Activated CD8-positive, alpha-beta T cell treated with anti-CD3 and anti-CD28 coated beads for 36 hours (primary cell): Measurements from ENCODE around the gene DDX1. TPM values are rescaled to one million over a fixed set of nuclear protein-coding genes. Genes with fewer than 3 reads are reported as not detected.

ENCODE experiments used
- ATAC-seq: fragments of 200-7000 bp; cut with Tn5 transposase; one replicate; pipeline ENCODE4 v1.10.0; 2021; ENCODE audit warnings: mild to moderate bottlenecking, moderate library complexity
- CTCF ChIA-PET: fragments of 350-600 bp; sonication (Branson Sonifier 250); formaldehyde crosslinking; loops from one replicate; lab custom pipeline; 2021; ENCODE audit warnings: antibody characterized with exemption; lab: Charles Lee
- POLR2A ChIA-PET: fragments of 350-600 bp; sonication (Branson Sonifier 250); formaldehyde crosslinking; loops from one replicate; lab custom pipeline; 2021; ENCODE audit warnings: antibody characterized with exemption; lab: Charles Lee
- DNase-seq: peaks from one replicate; pipeline ENCODE4 v3.0.0-alpha.2; 2020
- H3K27ac Mint-ChIP-seq: one replicate; pipeline ENCODE4 v1.8.0; 2021; ENCODE audit warnings: mild to moderate bottlenecking, mixed read lengths
- H3K27me3 Mint-ChIP-seq: one replicate; pipeline ENCODE4 v1.8.0; 2021; ENCODE audit warnings: mixed read lengths
- H3K36me3 Mint-ChIP-seq: one replicate; pipeline ENCODE4 v1.8.0; 2021; ENCODE audit warnings: low read depth, mixed read lengths
- H3K4me1 Mint-ChIP-seq: one replicate; pipeline ENCODE4 v1.8.0; 2021; ENCODE audit warnings: low read depth, mixed read lengths
- H3K4me3 Mint-ChIP-seq: one replicate; pipeline ENCODE4 v1.8.0; 2021; ENCODE audit warnings: mild to moderate bottlenecking, moderate library complexity, mixed read lengths
- H3K9me3 Mint-ChIP-seq: one replicate; pipeline ENCODE4 v1.8.0; 2021; ENCODE audit warnings: mixed read lengths
- CTCF ChIP-seq: fragments of 200-600 bp; IDR thresholded peaks from one replicate; pipeline ENCODE4 v1.8.0; 2022; ENCODE audit warnings: antibody characterized with exemption, mild to moderate bottlenecking
- intact Hi-C: fragments of 100-400 bp; cut with micrococcal nuclease; formaldehyde crosslinking; loops from one replicate; pipeline ENCODE4 v1.10.0; 2022
- total RNA-seq, 2 experiments: library from RNA; stranded (reverse); gene quantifications; one replicate each; pipeline ENCODE4 v1.2.3, GENCODE V29; 2021

DDX1 gene
- total RNA-seq, 2 experiments from 2014 or later, result 90.3 to 92.5 TPM

DNA sequence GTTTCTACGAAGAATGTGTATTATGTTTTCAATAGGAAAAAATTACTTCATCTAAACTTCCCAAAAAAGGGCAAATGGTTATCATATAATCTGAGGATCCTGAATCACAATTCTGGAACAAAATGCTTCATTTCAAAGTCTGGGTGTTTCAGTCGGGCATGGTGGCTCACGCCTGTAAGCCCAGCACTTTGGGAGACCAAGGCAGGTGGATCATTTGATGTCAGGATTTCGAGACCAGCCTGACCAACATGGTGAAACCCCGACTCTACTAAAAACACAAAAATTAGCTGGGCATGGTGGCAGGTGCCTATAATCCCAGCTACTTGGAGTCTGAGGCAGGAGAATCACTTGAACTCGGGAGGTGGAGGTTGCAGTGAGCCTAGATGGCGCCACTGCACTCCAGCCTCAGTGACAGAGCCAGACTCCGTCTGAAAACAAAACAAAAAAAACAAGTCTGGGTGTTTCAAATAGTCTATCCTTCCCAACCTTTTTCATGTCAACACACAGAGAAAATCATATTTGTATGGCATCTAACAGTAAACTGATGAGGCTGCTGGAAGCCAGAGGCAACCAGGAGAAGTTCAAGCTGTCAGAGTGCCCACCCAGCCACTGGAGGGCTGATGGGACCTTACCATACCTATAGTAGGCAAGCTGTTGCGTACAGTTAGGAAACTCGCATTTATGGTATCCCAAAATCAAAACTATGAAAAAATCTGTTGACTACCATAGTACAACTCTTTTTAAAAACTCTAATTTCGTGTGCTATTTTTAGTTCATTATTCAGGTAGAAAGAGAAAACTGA is 45.2 kb upstream of the DDX1 start:
- peaks cover 8% of the 10 kb centered on the region for H3K36me3 Mint-ChIP-seq
- intact Hi-C loops, result no loop called here

GRCh38 chr2:15547115-15547876 is 44.4 kb upstream of the DDX1 start:
- intact Hi-C loops, result no loop called here
- H3K27ac Mint-ChIP-seq, result no peak overlapping the region
- H3K4me3 Mint-ChIP-seq, result no peak overlapping the region
- H3K9me3 Mint-ChIP-seq, result no peaks in the 10 kb centered on the region
- POLR2A ChIA-PET, result interaction anchor here (3.3 kb wide), 1 partner anchor 14 kb away, joined by 11 read pairs; the partner anchor contains the start of gene NBAS
- no peaks in the 10 kb centered on the region for H3K4me1 Mint-ChIP-seq
- ATAC-seq (no peak), DNase-seq (no peak)
- CTCF ChIA-PET, result interaction anchor here (1.2 to 2.6 kb wide), 10 partner anchors 10 to 51 kb away, joined by 4 to 19 read pairs (median 6); partner anchors contain the start of genes DDX1 and NBAS
- no peaks in the 10 kb centered on the region for H3K27me3 Mint-ChIP-seq
- no peak for TF ChIP-seq CTCF
- H3K36me3 Mint-ChIP-seq, result peaks cover 10% of the 10 kb centered on the region

More for the DNA sequence above, 45.2 kb upstream of the DDX1 start:
- no peaks in the 10 kb centered on the region for H3K4me1 Mint-ChIP-seq
- POLR2A ChIA-PET, result interaction anchor here (3.3 kb wide), 1 partner anchor 15 kb away, joined by 11 read pairs; the partner anchor contains the start of gene NBAS
- H3K9me3 Mint-ChIP-seq, result no peaks in the 10 kb centered on the region
- ATAC-seq, result no peak
- H3K27ac Mint-ChIP-seq, result no peak overlapping the region
- CTCF ChIA-PET, result interaction anchor here (0.7 to 2.6 kb wide), 17 partner anchors 9 to 305 kb away, joined by 3 to 19 read pairs (median 4); partner anchors contain the start of genes DDX1 and NBAS
- H3K4me3 Mint-ChIP-seq, result no peak overlapping the region
- H3K27me3 Mint-ChIP-seq, result no peaks in the 10 kb centered on the region
- peak; percentile 55 for TF ChIP-seq CTCF
- peak; percentile 10 for DNase-seq

- H3K36me3 Mint-ChIP-seq, result peaks cover 17% of the 10 kb centered on the region
- no peak for DNase-seq
- POLR2A ChIA-PET, result no interaction called here
- CTCF ChIA-PET, result no interaction called here
- ATAC-seq, result no peak
- H3K4me1 Mint-ChIP-seq, result no peaks in the 10 kb centered on the region
- no peak for TF ChIP-seq CTCF
- H3K27ac Mint-ChIP-seq, result no peak overlapping the region
- intact Hi-C loops, result no loop called here
- H3K27me3 Mint-ChIP-seq, result no peaks in the 10 kb centered on the region
- H3K9me3 Mint-ChIP-seq, result no peaks in the 10 kb centered on the region
- H3K4me3 Mint-ChIP-seq, result no peak overlapping the region
Observed at GRCh38 chr2:15548974-15549373, 42.7 kb upstream of the DDX1 start.

DNA sequence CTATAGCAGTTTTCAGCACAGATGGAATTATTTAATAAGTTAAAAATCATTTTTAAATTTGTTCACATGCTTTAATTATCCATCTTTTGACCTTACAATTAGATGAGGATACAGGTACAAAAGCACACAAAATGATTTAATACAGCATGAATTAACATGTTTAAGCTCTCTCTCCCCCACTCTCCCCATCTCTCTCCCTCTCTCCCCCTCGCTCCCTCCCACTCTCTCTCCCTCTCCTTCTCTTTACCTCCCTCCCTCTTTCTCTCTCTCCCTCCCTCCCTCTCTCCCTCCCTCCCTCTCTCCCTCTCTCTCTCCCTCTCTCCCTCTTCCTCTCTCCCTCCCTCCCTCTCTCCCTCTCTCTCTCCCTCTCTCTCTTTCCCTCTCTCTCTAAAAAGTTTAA is 38.1 kb upstream of the DDX1 start:
- no peak for DNase-seq
- Mint-ChIP-seq H3K4me3 (no peak overlapping the region), H3K27ac (no peak overlapping the region), H3K36me3 (peaks cover 21% of the 10 kb centered on the region), H3K9me3 (no peaks in the 10 kb centered on the region), H3K27me3 (no peaks in the 10 kb centered on the region), H3K4me1 (peaks cover 10% of the 10 kb centered on the region)
- TF ChIP-seq CTCF, result no peak
- intact Hi-C loops, result no loop called here
- ATAC-seq, result no peak
- CTCF ChIA-PET, result interaction anchor here (0.7 to 2.9 kb wide), 3 partner anchors 10 to 26 kb away, joined by 3 to 13 read pairs (median 3); no protein-coding TSS in a partner anchor
- POLR2A ChIA-PET, result interaction anchor here (0.6 kb wide), 1 partner anchor 8 kb away, joined by 3 read pairs; the partner anchor contains the start of gene NBAS
